A549 (cell line): ENCODE results near the gene DNAAF5. TPM values are rescaled to one million over a fixed set of nuclear protein-coding genes. Genes with fewer than 3 reads are reported as not detected.

Experiments used
- ATAC-seq, 2 experiments: fragments of 200-7000 bp in 1 of 2; fragments of >200 bp in 1 of 2; cut with Nextera tagmentation in 1 of 2; cut with Tn5 transposase in 1 of 2; 3 replicates each; pipeline versions ENCODE4 v1.8.0 to v1.9.1; 2018 to 2020; ENCODE audit warnings: mild to moderate bottlenecking in 1 of 2, moderate library complexity in 1 of 2
- CTCF ChIA-PET: fragments of 300-600 bp; sonication (Branson Sonifier 250); formaldehyde crosslinking; extraction: SDS; loops from one replicate; lab custom pipeline; 2021; ENCODE audit warnings: antibody characterized with exemption, inconsistent platforms; lab: Yijun Ruan, JAX
- POLR2A ChIA-PET: fragments of 350-600 bp; formaldehyde crosslinking; extraction: SDS; loops from one replicate; lab custom pipeline; 2021; ENCODE audit warnings: antibody characterized with exemption, inconsistent platforms; lab: Yijun Ruan, JAX
- DNase-seq, 2 experiments: peaks; one replicate each; pipeline versions ENCODE4 v3.0.0 to v3.0.0-alpha.2; 2011 to 2016; ENCODE audit warnings: low read depth in 1 of 2, low spot score in 1 of 2
- FAIRE-seq: peaks from 2 replicates; lab custom pipeline; 2011; peaks lifted over from hg19 to GRCh38; lab: Jason Lieb, UNC
- H3K27ac ChIP-seq, 2 experiments: fragments of >200 bp; sonication (Bioruptor Twin); formaldehyde crosslinking; 3 replicates each; pipeline ENCODE4 v1.5.1; 2016 to 2017
- H3K4me1 ChIP-seq: fragments of >200 bp; sonication (Bioruptor Twin); formaldehyde crosslinking; 3 replicates; pipeline ENCODE4 v1.6.1; 2016
- H3K4me2 ChIP-seq: fragments of >200 bp; sonication (Bioruptor Twin); formaldehyde crosslinking; 3 replicates; pipeline ENCODE4 v1.6.1; 2016
- H3K4me3 ChIP-seq: fragments of >200 bp; sonication (Bioruptor Twin); formaldehyde crosslinking; 3 replicates; pipeline ENCODE4 v1.5.1; 2016
- H3K9me3 ChIP-seq: fragments of >200 bp; sonication (Bioruptor Twin); formaldehyde crosslinking; 3 replicates; pipeline ENCODE4 v1.6.1; 2016
- EHMT2 ChIP-seq: fragments of 200-600 bp; sonication (generic); IDR thresholded peaks from 2 replicates; pipeline ENCODE4 v1.6.1; 2016; ENCODE audit warnings: antibody characterized with exemption, low read depth, mild to moderate bottlenecking, moderate library complexity
- EP300 ChIP-seq, 2 experiments: fragments of >200 bp; sonication (Bioruptor Twin); formaldehyde crosslinking; IDR thresholded peaks; 2 replicates in 1 of 2; 3 replicates in 1 of 2; pipeline ENCODE4 v1.6.1; 2016 to 2017
- ESRRA ChIP-seq: fragments of 150-350 bp; IDR thresholded peaks from 2 replicates; pipeline ENCODE4 v1.6.1; 2014; ENCODE audit warnings: mild to moderate bottlenecking, low read length, borderline replicate concordance
- FOSB ChIP-seq: fragments of 250-450 bp; sonication (Bioruptor Pico); IDR thresholded peaks from 2 replicates; pipeline ENCODE4 v1.5.0; 2020; ENCODE audit warnings: mild to moderate bottlenecking, moderate library complexity
- FOSL2 ChIP-seq, 2 experiments: fragments of 450-650 bp in 1 of 2; fragments of >200 bp in 1 of 2; sonication (Bioruptor Twin) in 1 of 2; formaldehyde crosslinking; IDR thresholded peaks; 2 replicates each; pipeline versions ENCODE4 v1.5.0 to v1.6.1; 2016 to 2020; ENCODE audit warnings: mild to moderate bottlenecking in 1 of 2, moderate library complexity in 1 of 2
- FOXS1 ChIP-seq: fragments of 250-450 bp; sonication (Bioruptor Pico); IDR thresholded peaks from 2 replicates; pipeline ENCODE4 v1.5.0; 2020; ENCODE audit warnings: mild to moderate bottlenecking, moderate library complexity
- HDAC2 ChIP-seq: fragments of 200-600 bp; sonication (generic); IDR thresholded peaks from 2 replicates; pipeline ENCODE4 v1.6.1; 2016
- HEYL ChIP-seq: fragments of 250-450 bp; sonication (Bioruptor Pico); IDR thresholded peaks from 2 replicates; pipeline ENCODE4 v1.8.0; 2021; ENCODE audit warnings: mild to moderate bottlenecking, moderate library complexity
- HOXB13 ChIP-seq: fragments of 250-450 bp; sonication (Bioruptor Pico); IDR thresholded peaks from 2 replicates; pipeline ENCODE4 v1.5.0; 2020; ENCODE audit warnings: low read depth, mild to moderate bottlenecking, moderate library complexity
- JUNB ChIP-seq: fragments of >200 bp; sonication (Bioruptor Twin); formaldehyde crosslinking; IDR thresholded peaks from 2 replicates; pipeline ENCODE4 v1.6.1; 2016
- KDM1A ChIP-seq: fragments of 200-600 bp; sonication (generic); IDR thresholded peaks from 2 replicates; pipeline ENCODE4 v1.6.1; 2016; ENCODE audit warnings: low read depth, mild to moderate bottlenecking
- KDM5A ChIP-seq: fragments of 200-600 bp; sonication (generic); IDR thresholded peaks from 2 replicates; pipeline ENCODE4 v1.6.1; 2016; ENCODE audit warnings: antibody characterized with exemption, mild to moderate bottlenecking
- MAFK ChIP-seq: fragments of 450-650 bp; IDR thresholded peaks from 2 replicates; pipeline ENCODE4 v1.6.1; 2014; ENCODE audit not compliant: partially characterized antibody
- MAZ ChIP-seq: fragments of 150-350 bp; IDR thresholded peaks from 2 replicates; pipeline ENCODE4 v1.6.1; 2014; ENCODE audit warnings: antibody characterized with exemption, low read depth, low read length, borderline replicate concordance
- NFE2L2 ChIP-seq: fragments of 150-350 bp; conservative IDR thresholded peaks from 2 replicates; pipeline ENCODE4 v1.6.1; 2014; ENCODE audit warnings: low read length
- POLR2A ChIP-seq: IDR thresholded peaks from 2 replicates; pipeline ENCODE4 v1.6.1; 2012; ENCODE audit warnings: mild to moderate bottlenecking, low read length
- POLR2AphosphoS2 ChIP-seq: conservative IDR thresholded peaks from 2 replicates; pipeline ENCODE4 v1.6.1; 2012; ENCODE audit warnings: low read length, improper control_type of control experiment, inconsistent platforms
- RAD21 ChIP-seq, 2 experiments: fragments of >200 bp in 1 of 2; sonication (Bioruptor Twin) in 1 of 2; formaldehyde crosslinking in 1 of 2; IDR thresholded peaks in 1 of 2; conservative IDR thresholded peaks in 1 of 2; 2 replicates in 1 of 2; 3 replicates in 1 of 2; pipeline ENCODE4 v1.6.1; 2012 to 2018; ENCODE audit warnings: inconsistent platforms in 1 of 2
- SMC3 ChIP-seq: fragments of >200 bp; sonication (Bioruptor Twin); formaldehyde crosslinking; IDR thresholded peaks from 3 replicates; pipeline ENCODE4 v1.6.1; 2018; ENCODE audit warnings: inconsistent platforms
- SREBF2 ChIP-seq: fragments of 450-650 bp; IDR thresholded peaks from 2 replicates; pipeline ENCODE4 v1.6.1; 2014; ENCODE audit warnings: mild to moderate bottlenecking, moderate library complexity
- USF2 ChIP-seq: fragments of 450-650 bp; IDR thresholded peaks from 2 replicates; pipeline ENCODE4 v1.6.1; 2014; ENCODE audit warnings: antibody characterized with exemption
- ZFP36 ChIP-seq: fragments of 450-650 bp; IDR thresholded peaks from 2 replicates; pipeline ENCODE4 v1.6.1; 2014; ENCODE audit warnings: borderline replicate concordance; ENCODE audit not compliant: partially characterized antibody
- ZSCAN20 ChIP-seq: fragments of 250-450 bp; sonication (Bioruptor Pico); IDR thresholded peaks from 2 replicates; pipeline ENCODE4 v1.8.0; 2022; ENCODE audit warnings: mild to moderate bottlenecking, moderate library complexity
- WGBS: methylation state at CpG from one replicate; pipeline ENCODE4 v1.1.6; 2017; ENCODE audit errors: missing lambda C conversion rate; 5-methylcytosine and 5-hydroxymethylcytosine counted together
- polyA plus RNA-seq, 4 experiments: library from polyadenylated mRNA; depleted of rRNA in 3 of 4; stranded (reverse); fragments of >200 nt; fragmentation: RNase III in 1 of 4; extraction: RNeasy Plus Mini Kit Qiagen cat#74134 plus additional on column Dnase treatment in 1 of 4; gene quantifications; 2 replicates in 3 of 4; 3 replicates in 1 of 4; pipeline ENCODE4 v1.2.3, GENCODE V29; 2011 to 2017
- TF ChIP-seq, protein P1 (sequence below): fragments of >200 bp; sonication (Bioruptor Twin); formaldehyde crosslinking; IDR thresholded peaks from 2 replicates; pipeline ENCODE4 v1.6.1; 2016
- TF ChIP-seq, protein P2 (sequence below): IDR thresholded peaks from 2 replicates; pipeline ENCODE4 v1.6.1; 2012
- TF ChIP-seq, protein P3 (sequence below): IDR thresholded peaks from 2 replicates; pipeline ENCODE4 v1.6.1; 2012

Gene DNAAF5
- polyA plus RNA-seq, 2 of the 4 experiments (the other 2 are of a cell fraction), result 27.8 to 34.7 TPM

- Histone ChIP-seq H3K4me1 (peaks cover 11% of the 10 kb centered on the region), H3K4me3 (no peak overlapping the region), H3K27ac (no peak overlapping the region), H3K4me2 (no peak overlapping the region), H3K9me3 (no peaks in the 10 kb centered on the region)
- ChIA-PET POLR2A (no interaction called here), CTCF (interaction anchor here (1.3 to 2.4 kb wide), 2 partner anchors 47 to 505 kb away, joined by 3 to 5 read pairs; no protein-coding TSS in a partner anchor)
- 91% methylated on average over 27 of the region's 29 CpGs for WGBS
- no peak for FAIRE-seq
- TF ChIP-seq POLR2AphosphoS2, result no peak
- ATAC-seq, result no peak
- DNase-seq, result no peak
Observed at GRCh38 chr7:826230-826917, 99.9 kb downstream of the DNAAF5 start.

- no peak overlapping the region for H3K27ac ChIP-seq
- ChIA-PET POLR2A (no interaction called here), CTCF (interaction anchor here (1.1 to 1.6 kb wide), 4 partner anchors 11 to 45 kb away, joined by 3 to 6 read pairs (median 4); no protein-coding TSS in a partner anchor)
- no peaks in the 10 kb centered on the region for H3K9me3 ChIP-seq
- no peak for TF ChIP-seq SMC3
- TF ChIP-seq, protein P1, sequence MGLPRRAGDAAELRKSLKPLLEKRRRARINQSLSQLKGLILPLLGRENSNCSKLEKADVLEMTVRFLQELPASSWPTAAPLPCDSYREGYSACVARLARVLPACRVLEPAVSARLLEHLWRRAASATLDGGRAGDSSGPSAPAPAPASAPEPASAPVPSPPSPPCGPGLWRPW, result no peak
- TF ChIP-seq EP300 (IDR thresholded peaks at IDR 0.05), result no peak
- TF ChIP-seq NFE2L2, result no peak
- no peak for TF ChIP-seq HOXB13 (CRISPR knock-in tag)
- no peak for TF ChIP-seq FOXS1
- TF ChIP-seq RAD21 (conservative IDR thresholded peaks at IDR 0.05 in 1 of 2, IDR thresholded peaks at IDR 0.05 in 1 of 2), result no peak
- no peak for TF ChIP-seq HDAC2
- TF ChIP-seq KDM5A, result no peak
- no peak for TF ChIP-seq MAZ
- no peak for TF ChIP-seq ZSCAN20 (CRISPR knock-in tag)
- no peak for TF ChIP-seq ZFP36
- TF ChIP-seq HEYL (CRISPR knock-in tag), result no peak
- TF ChIP-seq, protein P2, sequence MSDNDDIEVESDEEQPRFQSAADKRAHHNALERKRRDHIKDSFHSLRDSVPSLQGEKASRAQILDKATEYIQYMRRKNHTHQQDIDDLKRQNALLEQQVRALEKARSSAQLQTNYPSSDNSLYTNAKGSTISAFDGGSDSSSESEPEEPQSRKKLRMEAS, result no peak
- TF ChIP-seq FOSB, result no peak
- no peak for TF ChIP-seq MAFK
- no peak for TF ChIP-seq SREBF2
- DNase-seq (no peak), FAIRE-seq (no peak), ATAC-seq (no peak)
- peaks cover 30% of the 10 kb centered on the region for H3K4me1 ChIP-seq
- no peak overlapping the region for H3K4me3 ChIP-seq
- H3K4me2 ChIP-seq, result no peak overlapping the region
- WGBS, result 86% methylated on average over 14 of the region's 14 CpGs
Observed at GRCh38 chr7:828793-829561, 102.5 kb downstream of the DNAAF5 start.

- POLR2A ChIA-PET, result no interaction called here
Observed at GRCh38 chr7:830069-830468, 103.6 kb downstream of the DNAAF5 start.

More at GRCh38 chr7:830069-830468, 103.6 kb downstream of the DNAAF5 start:
- TF ChIP-seq POLR2A (no peak), HOXB13 (CRISPR knock-in tag) (no peak), EHMT2 (no peak), JUNB (no peak), HDAC2 (no peak), ZFP36 (no peak), POLR2AphosphoS2 (no peak), KDM1A (no peak), ESRRA (no peak), USF2 (no peak), MAFK (no peak), FOSL2 (IDR thresholded peaks at IDR 0.05) (no peak), FOSL2 (CRISPR knock-in tag; IDR thresholded peaks at IDR 0.05) (no peak)
- TF ChIP-seq, protein P1, result no peak
- TF ChIP-seq, protein P3, sequence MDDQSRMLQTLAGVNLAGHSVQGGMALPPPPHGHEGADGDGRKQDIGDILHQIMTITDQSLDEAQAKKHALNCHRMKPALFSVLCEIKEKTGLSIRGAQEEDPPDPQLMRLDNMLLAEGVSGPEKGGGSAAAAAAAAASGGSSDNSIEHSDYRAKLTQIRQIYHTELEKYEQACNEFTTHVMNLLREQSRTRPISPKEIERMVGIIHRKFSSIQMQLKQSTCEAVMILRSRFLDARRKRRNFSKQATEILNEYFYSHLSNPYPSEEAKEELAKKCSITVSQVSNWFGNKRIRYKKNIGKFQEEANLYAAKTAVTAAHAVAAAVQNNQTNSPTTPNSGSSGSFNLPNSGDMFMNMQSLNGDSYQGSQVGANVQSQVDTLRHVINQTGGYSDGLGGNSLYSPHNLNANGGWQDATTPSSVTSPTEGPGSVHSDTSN, result no peak
- TF ChIP-seq, protein P2, result no peak
- H3K9me3 ChIP-seq, result no peaks in the 10 kb centered on the region
- H3K4me3 ChIP-seq, result no peak overlapping the region
- FAIRE-seq (no peak), DNase-seq (no peak), ATAC-seq (no peak)
- no peak overlapping the region for H3K27ac ChIP-seq
- CTCF ChIA-PET, result no interaction called here
- 76% methylated on average over 12 of the region's 12 CpGs for WGBS
- H3K4me1 ChIP-seq, result peaks cover 30% of the 10 kb centered on the region
- no peak overlapping the region for H3K4me2 ChIP-seq
